GOT3 (cell line): Measurements from ENCODE around the gene NKD1.

Source experiments
- DNase-seq: peaks from one replicate; lab custom pipeline; 2025; ENCODE audit warnings: mixed read lengths; lab: John Stamatoyannopoulos, UW

The NKD1 gene

GRCh38 chr16:50580180-50580798 lies 32.1 kb downstream of the NKD1 start:
- DNase-seq = no peak

- DNase-seq = no peak
These were observed 33.6 kb downstream of the NKD1 start for GRCh38 chr16:50581845-50582244.

GRCh38 chr16:50583211-50583610 lies 35.0 kb downstream of the NKD1 start:
- no peak for DNase-seq

GRCh38 chr16:50584033-50584722 lies 36.0 kb downstream of the NKD1 start:
- no peak for DNase-seq

GRCh38 chr16:50585331-50585776 lies 37.2 kb downstream of the NKD1 start:
- no peak for DNase-seq

- DNase-seq = no peak
These were observed 39.3 kb downstream of the NKD1 start for GRCh38 chr16:50587543-50587942.

GRCh38 chr16:50588276-50588675 lies 40.1 kb downstream of the NKD1 start:
- DNase-seq = no peak

- DNase-seq = no peak
These were observed 43.0 kb downstream of the NKD1 start for GRCh38 chr16:50591209-50591608.

GRCh38 chr16:50591800-50592771 lies 43.9 kb downstream of the NKD1 start:
- DNase-seq = no peak

- DNase-seq = no peak
These were observed 44.8 kb downstream of the NKD1 start for GRCh38 chr16:50592996-50593395.

GRCh38 chr16:50593410-50594150 lies 45.4 kb downstream of the NKD1 start:
- no peak for DNase-seq

- no peak for DNase-seq
These were observed 46.4 kb downstream of the NKD1 start for GRCh38 chr16:50594308-50595260.

GRCh38 chr16:50595859-50596258 lies 47.7 kb downstream of the NKD1 start:
- no peak for DNase-seq

GRCh38 chr16:50596762-50597450 lies 48.7 kb downstream of the NKD1 start:
- no peak for DNase-seq

- DNase-seq = no peak
These were observed 49.5 kb downstream of the NKD1 start for GRCh38 chr16:50597563-50598255.

GRCh38 chr16:50598256-50598894 lies 50.2 kb downstream of the NKD1 start:
- DNase-seq = no peak

- DNase-seq = no peak
These were observed 50.8 kb downstream of the NKD1 start for GRCh38 chr16:50598936-50599361.

GRCh38 chr16:50599494-50599893 lies 51.3 kb downstream of the NKD1 start:
- no peak for DNase-seq
